Measurements from ENCODE around the gene TNFRSF17.

GRCh38 chr16:11992586-11993524 is 27.8 kb downstream of the TNFRSF17 start:
- TF ChIP-seq POLR2A (IDR thresholded peaks at IDR 0.05): no peak
- TF ChIP-seq CTCF (IDR thresholded peaks at IDR 0.05 in 4 of 5, conservative IDR thresholded peaks at IDR 0.05 in 1 of 5): no peak

Data from gastrocnemius medialis (tissue), 4 donors.